HG03108 (cell line): ENCODE data around the gene MRPS18A.
A peak's percentile ranks its signal among the peaks of the same experiment; 100 is the strongest.
"Not testable (repeated sequence)": the region's sequence is repeated elsewhere in the genome, so short reads cannot be mapped to it uniquely, and the experiment has no call there.

Experiments
- ATAC-seq: cut with Tn5 transposase; IDR thresholded peaks from one replicate; pipeline ENCODE4 v1.9.1; 2021; ENCODE audit warnings: moderate library complexity; ENCODE audit not compliant: unreplicated experiment

MRPS18A gene

DNA sequence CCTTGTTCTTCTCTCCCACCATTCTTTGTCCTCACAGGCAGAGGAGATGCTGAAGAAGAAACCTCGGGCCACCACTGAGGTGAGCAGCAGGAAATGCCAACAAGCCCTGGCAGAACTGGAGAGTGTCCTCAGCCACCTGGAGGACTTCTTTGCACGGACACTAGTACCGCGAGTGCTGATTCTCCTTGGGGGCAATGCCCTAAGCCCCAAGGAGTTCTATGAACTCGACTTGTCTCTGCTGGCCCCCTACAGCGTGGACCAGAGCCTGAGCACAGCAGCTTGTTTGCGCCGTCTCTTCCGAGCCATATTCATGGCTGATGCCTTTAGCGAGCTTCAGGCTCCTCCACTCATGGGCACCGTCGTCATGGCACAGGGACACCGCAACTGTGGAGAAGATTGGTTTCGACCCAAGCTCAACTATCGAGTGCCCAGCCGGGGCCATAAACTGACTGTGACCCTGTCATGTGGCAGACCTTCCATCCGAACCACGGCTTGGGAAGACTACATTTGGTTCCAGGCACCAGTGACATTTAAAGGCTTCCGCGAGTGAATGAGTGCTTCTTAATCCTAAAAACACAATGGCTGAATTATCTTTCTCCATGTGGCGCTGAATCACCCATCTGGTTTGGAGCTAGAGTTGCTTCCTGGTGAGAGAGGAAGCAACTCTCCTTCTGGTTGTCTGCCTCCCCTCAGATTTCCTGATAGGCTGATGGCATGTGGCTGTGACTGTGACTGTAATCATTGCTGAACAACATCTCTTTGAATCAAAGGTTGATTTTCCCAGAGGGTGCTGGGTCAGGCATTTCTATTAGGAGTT lies 47.4 kb downstream of the MRPS18A start:
- ATAC-seq: no peak

DNA sequence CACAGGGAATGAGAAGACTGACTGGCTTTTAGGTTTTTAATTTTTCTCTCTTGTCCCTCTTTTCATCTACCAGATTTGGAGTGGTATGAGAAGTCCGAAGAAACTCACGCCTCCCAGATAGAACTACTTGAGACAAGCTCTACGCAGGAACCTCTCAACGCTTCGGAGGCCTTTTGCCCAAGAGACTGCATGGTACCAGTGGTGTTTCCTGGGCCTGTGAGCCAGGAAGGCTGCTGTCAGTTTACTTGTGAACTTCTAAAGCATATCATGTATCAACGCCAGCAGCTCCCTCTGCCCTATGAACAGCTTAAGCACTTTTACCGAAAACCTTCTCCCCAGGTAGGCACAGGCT lies 51.3 kb downstream of the MRPS18A start:
- ATAC-seq: peak; percentile 11

DNA sequence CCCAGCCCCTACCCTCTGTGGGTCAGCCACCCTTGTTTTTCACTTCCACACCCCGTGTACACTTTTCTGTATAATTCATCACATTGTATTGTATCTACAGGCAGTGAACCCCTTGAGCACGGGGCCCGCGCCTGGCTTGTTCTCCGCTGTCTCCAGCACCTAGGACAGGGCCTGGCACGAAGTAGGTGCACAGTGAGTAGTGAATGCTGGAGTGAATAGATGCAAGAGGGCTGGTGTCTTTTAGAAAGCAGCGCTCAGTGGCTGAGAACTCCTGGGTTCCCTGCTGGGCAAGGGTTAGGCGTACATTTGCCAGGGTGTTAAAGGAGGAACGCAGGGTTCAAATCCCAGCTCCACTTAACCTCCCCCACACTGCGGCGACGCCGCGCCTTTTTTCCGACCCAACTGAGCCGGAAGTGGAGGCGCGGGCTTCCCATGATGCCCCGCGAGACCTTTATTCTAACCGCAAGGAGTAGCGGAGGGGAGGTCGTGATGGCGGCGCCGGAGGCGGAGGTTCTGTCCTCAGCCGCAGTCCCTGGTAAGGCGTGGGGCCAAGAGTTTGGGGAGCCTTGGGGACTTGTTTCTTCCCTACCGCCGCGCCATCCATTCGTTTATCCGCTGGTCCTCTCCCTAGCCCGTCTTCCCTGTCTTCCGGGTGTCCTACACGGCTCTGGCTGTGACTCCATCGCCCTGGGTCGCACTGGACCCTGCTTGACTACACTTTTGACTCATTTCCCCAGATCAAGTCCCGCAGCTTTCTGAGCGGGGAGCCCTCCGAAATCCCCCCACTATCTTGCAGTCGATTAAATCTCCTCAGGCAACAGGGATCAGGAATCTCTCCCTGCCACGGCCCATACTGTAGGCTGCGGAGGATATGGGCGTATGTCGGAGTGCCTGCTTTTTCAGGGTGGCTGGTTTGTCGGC lies 51.9 kb downstream of the MRPS18A start, which contains the start of gene MAD2L1BP:
Gene MAD2L1BP (plus strand): TSS at position 454 of the 921 bp plus-strand sequence. CDS start 36 bp downstream, at position 490.
- ATAC-seq: peak; percentile 83

DNA sequence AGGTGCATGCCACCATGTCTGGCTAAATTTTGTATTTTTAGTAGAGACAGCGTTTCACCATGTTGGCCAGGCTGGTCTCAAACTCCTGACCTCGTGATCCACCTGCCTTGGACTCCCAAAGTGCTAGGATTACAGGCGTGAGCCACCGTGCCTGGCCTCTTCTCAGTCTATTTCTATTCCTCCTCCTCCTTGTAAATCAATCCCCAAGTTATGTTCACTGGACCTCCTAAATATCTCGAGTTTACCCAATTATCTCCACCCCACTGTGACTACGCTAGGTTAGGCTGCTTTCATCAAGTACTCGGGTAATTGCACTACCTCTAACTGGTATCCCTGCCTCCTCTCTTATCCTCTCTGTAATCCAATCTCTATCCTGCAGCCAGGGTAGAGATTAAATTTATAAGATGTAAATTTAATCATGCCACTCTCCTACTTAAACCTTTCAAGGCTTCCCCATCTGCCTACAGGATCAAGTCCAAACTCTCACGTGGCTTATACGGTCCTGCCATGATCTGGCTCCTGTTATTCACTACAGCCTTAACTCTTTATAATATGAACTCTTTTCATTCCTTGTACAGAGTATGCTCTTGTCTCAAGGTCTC lies 52.8 kb downstream of the MRPS18A start:
- no peak for ATAC-seq

DNA sequence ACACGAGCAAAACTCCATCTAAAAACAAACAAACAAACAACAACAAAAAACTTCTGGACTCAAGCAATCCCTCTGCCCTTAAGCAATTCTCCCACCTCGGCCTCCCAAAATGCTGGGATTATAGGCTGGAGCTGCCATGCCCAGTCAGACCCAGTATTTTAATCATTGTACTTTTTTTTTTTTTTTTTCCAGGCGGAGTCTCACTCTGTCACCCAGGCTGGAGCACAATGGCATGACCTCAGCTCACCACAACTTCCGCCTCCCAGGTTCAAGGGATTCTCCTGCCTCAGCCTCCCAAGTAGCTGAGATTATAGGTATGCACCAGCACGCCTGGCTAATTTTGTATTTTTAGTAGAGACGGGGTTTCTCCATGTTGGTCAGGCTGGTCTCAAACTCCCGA lies 54.6 kb downstream of the MRPS18A start:
- not testable (repeated sequence) for ATAC-seq

DNA sequence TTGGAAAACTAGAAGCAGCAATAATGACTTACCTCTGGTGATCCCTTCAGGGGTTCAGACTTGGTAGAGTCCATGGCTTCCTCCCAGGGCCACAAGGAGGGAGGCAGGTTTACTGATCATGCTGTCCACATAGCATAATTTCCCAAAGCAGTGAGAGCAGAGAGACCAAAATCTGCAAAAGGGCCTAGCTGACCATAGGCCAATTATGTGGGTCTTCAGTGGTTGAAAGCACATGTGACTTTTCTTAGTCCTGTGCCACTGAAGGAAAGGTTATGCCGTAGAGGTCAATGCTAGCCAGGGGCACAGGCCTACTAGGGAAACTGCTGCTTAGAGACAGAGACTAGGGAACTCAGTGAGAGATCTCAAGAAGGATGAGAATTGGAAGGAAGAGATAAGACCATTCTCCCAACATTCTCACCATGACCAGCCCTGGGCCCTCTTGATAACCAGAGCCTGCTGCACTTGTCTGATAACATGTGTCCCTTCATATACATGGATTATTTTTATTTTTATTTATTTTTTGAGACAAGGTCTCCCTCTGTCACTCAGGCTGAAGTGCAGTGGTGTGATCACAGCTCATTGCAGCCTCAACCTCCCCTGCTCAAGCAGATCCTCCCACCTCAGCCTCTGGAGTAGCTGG lies 56.5 kb downstream of the MRPS18A start:
- ATAC-seq: no peak

DNA sequence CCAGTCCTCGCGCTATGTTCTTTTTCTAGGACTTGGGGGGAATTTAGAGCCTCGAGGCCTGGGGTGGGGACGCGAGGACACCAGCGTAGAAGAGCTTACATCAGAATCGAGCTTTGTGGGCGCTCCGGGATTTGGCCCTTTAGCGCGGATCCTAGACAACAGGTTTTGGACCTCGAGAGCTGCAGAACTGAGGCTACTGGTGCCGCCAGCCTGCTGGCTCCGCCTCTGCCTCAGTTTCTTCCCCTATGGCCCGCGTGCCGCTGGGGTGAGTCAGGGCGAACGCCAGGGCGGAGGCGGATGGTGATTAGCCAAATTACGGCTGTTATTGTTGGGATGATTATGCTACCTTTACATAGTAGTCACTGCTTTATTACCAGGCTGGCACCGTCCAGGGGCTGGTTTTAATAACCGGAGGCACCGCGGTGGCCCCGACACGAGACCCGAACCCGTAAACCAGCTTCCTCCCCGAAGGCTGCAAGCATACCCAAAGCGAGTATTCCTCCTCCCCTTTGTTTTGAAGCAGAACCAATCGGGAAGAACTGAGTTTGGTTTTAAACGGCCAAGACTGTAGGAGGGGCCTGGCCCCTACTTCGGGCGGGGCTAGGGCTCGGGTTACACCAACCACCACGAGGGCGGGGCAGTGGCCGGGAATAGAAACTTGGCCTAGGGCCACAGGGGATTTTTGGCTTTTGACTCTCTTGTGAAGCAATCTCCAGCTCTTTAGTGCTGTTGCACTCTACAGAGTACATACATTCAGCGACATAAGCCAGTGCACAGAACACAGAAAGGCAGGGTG lies 57.9 kb downstream of the MRPS18A start:
- peak; percentile 63 for ATAC-seq

DNA sequence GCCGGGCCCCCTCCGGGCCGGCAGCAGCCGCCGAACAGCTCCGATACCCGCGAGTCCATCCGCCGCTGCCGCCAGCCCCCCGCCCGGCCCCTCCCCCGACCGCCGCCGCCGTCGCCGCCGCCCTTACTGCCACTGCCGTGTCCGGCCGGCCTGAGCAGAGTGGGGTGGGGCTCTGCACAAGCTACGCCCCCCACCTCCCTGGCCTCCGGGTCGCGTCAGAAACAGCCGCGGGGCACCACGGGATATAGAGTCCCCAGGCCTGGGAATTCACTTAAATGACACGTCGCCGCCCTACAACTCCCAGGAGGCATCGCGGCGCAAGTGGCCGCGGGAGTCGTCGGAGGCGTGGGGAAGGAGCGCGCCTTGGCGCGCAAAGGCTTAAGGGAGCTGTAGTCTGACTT lies 58.5 kb downstream of the MRPS18A start, which contains the start of gene GTPBP2:
Gene GTPBP2 (minus strand): TSS at position 161 of the 401 bp plus-strand sequence. CDS start 102 bp downstream, at position 59.
- peak; percentile 68 for ATAC-seq

DNA sequence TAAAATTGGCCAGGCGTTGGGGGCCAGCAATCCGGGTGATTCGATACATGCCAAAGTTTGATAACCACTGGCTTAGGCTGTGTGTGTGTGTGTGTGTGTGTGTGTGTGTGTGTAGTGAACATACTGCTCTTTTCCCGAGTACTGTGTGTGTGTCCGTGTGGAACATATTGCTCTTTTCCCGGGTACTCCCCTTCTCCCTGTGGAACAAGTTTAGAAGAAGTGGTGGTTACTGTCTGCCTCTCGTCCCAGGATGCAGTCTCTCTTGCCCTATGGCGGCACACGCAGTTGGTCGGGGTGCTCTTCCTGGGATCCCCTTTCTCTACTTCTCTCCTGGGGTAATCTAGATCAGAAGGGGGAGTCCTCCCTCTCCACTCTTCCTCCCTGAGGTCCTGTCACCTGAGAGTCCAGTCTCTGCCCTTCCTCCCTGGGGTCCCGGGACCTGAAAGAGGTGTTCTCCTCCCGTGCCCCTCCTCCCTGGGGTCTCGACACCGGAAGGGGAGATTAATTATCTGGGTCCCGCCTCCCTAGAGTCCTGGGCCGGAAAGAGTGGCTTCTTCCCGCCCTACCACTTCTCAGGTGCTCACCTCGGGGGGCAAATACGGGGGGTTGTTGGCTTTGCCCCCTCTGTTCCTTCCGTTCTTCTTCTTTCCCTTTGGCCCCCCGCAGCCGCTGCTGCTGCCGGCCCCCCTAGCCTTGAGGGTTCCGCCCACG lies 59.0 kb downstream of the MRPS18A start:
- no peak for ATAC-seq

DNA sequence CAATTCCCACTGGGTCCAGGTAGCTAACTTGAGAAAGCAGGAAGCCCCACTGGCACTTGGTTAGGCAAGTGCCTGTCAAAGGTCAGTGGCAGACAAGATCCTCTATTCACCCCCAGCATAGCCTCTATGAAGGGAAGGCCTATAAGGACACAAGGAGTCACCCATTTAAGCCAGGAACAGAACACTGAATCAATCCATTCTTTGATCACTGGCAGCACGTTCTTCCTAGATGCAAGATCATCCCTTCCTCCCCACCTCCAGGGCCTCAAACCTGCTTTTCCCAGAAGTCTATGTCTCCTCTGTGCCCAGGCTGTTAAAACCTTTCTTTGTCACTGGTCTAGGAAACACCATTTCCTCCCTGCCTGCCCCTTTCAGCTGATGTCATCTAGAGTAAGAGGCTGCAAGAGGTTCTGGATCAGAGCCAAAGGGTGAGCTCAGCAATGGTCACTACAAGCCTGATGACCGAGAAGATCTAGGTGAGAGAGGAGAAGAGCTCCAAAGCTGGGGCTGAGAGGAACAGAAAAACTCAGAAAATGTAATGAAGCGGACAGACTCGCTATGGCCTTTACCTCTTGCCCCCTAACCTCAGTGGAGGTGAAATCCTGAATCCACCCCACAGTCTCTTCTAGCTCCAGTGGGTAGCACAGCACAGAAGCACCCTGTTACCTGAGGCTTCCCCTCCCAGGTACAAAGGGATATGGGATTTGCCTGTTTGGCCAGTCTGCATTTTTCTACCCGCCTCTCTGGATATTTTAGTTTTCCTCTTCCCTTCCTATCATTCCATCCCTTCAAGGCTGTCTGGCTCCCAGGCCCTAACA lies 60.4 kb downstream of the MRPS18A start:
- no peak for ATAC-seq

DNA sequence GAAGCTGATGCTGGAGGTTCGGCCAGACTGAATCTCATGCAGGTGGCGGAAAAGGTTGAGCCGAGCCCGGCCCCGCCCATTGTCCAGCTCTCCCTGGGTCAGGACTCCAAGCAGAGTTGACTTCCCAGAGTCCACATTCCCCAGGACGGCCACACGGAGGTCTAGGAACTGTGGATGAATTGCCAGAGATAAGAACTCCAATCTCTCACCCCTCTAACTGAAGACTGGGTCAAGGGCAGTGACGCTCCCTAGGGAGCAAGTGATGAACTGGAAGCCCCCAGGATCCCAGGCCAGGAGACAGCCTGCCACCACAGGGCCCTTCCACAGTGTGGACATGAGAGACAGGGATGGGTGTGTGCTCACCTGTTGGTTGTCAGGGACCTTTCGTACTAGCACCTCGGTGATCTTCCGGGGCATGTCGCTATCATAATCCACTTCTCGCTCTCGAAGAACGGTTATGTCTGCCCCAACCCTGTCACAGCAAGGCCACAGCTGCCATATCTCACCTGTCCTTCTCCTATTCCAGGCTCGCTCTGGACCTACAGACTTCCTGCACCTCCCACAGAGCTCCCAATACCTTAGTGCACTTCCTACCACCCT lies 62.1 kb downstream of the MRPS18A start:
- no peak for ATAC-seq

DNA sequence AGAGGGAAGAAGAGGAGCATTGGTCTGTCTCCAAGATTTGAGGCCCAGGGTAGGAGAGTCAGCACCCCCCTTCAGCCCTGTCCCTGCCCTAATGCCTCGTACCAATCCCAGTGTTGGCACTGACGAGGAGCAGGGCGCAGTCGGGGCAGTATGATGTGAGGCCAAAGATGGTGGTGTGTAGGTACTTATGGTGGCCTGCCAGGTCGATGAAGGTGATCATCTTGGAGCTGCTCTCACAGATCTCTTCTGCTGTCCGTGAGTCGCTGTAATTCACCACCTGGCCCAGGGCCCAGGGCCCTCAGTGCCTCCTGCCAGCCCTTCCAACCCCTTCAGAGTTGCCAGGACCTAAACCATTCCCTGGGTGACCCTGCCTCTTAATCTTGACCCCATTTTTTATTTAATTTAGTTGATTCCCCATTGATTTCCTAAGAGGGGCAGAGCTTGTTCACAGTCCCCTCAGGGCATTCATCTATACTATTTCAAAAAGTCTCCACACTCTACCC lies 62.8 kb downstream of the MRPS18A start:
- no peak for ATAC-seq

DNA sequence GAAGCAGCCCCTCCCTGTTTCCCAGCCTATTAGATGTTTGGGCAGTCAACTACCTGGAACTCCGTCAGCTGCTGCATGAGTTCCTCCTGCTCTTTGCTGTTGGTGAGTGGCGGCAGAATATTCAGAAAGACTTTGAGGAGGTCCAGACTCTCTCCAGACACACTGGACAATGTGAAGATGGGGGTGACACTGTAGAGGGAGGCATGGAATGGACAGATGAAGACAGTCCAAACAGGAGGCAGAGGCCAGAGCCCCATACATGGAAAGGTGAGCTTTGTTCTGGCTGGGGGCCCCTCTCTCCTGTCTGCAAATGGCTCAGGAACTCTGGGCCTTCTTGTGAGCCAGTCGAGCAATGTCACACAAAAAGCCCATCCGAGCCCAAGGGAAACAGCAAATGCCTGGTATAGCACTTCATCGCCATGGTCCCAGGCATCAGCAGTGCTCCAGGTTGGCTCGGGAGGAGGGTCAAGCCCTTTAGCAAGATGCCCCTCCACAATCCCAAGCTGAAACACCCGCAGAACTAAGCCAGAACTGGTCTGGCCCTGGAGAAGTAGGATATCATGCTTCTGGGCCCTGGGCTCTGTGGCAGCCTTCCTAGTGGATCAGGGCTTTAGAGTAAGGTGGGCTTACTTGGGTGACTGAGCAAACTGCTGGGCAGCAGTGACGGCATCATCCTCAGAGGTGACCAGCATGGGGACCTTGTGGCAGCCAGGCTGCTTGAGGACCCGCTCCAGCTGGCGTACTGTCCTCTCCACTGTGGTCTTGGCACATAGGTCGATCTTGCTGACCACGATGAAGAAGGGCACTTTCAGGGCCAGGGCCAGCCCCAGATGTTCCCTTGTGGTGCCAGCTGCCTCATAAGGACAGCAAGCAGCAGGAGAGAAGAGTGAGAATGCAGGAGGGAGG lies 63.5 kb downstream of the MRPS18A start:
- ATAC-seq: no peak

DNA sequence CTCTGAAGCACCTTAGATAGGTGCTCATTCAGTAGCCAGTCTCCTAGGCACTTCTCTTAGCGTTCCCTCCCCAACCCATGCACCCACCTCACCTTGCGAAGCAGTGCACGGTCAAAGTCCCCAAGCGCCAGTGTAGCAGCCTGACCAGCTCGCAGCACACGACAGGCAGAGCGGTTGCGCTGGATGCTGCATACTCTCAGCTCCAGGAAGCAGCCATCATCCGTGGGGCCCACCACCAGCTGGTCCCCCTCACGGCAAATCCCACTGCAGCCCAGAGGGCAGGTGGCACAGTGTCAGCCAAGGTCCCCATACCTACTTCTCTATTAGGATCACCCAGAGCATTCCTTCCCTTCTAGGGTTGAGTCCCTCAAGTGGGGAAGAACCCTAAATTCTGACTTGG lies 65.0 kb downstream of the MRPS18A start:
- no peak for ATAC-seq

DNA sequence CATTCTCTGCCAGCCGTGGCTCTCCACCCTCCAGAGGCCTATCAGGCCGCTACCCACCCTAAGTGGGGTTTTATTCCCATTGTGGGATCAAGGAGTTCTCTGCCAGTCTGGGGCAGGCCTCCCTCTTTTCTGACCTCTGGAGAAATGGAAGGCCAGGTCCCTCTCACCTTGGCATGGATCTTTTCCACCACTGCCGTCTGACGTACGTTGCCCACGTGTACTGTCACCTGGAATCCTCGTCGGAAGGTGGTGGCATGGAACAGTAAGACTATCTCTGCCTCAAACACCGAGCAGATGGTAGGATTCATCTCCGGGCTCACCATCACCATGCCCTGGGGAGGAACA lies 65.8 kb downstream of the MRPS18A start:
- ATAC-seq: no peak
